ENCODE measurements around the gene MDFIC. TPM values are rescaled to one million over a fixed set of nuclear protein-coding genes. Genes with fewer than 3 reads are reported as not detected.

The MDFIC gene
- total and polyA plus RNA-seq, 2 of the 4 experiments (the other 2 are of a cell fraction) = 16.9 to 35.0 TPM

DNA sequence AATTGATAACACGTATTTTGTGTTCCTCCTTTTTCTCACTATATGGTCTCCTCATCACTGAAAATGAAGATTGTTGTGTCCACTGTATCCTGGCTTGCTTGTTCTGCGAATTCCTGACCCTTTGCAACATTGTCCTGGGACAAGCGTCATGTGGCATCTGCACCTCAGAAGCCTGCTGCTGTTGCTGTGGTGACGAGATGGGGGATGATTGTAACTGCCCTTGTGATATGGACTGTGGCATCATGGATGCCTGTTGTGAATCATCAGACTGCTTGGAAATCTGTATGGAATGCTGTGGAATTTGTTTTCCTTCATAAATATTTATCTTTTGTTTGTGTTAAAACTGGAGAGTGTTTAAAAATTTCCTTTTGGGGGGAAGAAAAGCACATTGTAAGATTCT, 93.7 kb downstream of the MDFIC start:
- ATAC-seq (ENCODE audit: low read depth) (peak; percentile 98), DNase-seq (peak; percentile 97)
- peak overlapping the region; percentile 16; the same call in 1 of the 3 replicates for H2BK15ac ChIP-seq (ENCODE audit: low read depth, low read length)
- no peak overlapping the region for H3K9ac ChIP-seq (ENCODE audit: low read depth, low read length)
- H3K23ac ChIP-seq (ENCODE audit: low read depth, low read length) = no peak overlapping the region
- peak overlapping the region; percentile 65; the same call in 1 of the 2 replicates for H4K91ac ChIP-seq (ENCODE audit: insufficient read depth, low read depth, low read length)
- no peaks in the 10 kb centered on the region for H3K27me3 ChIP-seq (ENCODE audit: control insufficient read depth, insufficient read depth, low read length)
- peak overlapping the region; percentile 47 for H2BK20ac ChIP-seq (ENCODE audit: low read depth, low read length)
- intact Hi-C loops (cut with micrococcal nuclease) = no loop called here
- WGBS, 2 experiments (ENCODE audit: extremely low coverage in 2 of 2, insufficient read length in 1 of 2) = 0% methylated on average over 1 of the region's 4 CpGs; no CpG with 5 or more reads in 1 of the 2 experiments
- no peaks in the 10 kb centered on the region for H4K20me1 ChIP-seq (ENCODE audit: insufficient read depth, low read length)
- peaks cover 5% of the 10 kb centered on the region for H3K4me1 ChIP-seq (ENCODE audit: control insufficient read depth, insufficient read depth, low read length)
- no peak overlapping the region for H3K4me3 ChIP-seq (ENCODE audit: insufficient read depth, low read depth, low read length)
- H2BK120ac ChIP-seq (ENCODE audit: low read depth, low read length) = peak overlapping the region; percentile 68
- peak overlapping the region; percentile 62 for H3K4ac ChIP-seq (ENCODE audit: low read depth, low read length)
- H4K5ac ChIP-seq (ENCODE audit: low read depth, low read length) = no peak overlapping the region; the same call in 1 of the 2 replicates
- H3K14ac ChIP-seq (replicated peaks; ENCODE audit: low read depth, low read length) = no peak overlapping the region
- H4K8ac ChIP-seq (ENCODE audit: low read depth in 2 of 2, low read length in 2 of 2) = peak overlapping the region in 1 of 2 experiments; percentile 68; a peak in 2 of 4 replicates
- dilution Hi-C loops (cut with HindIII; ENCODE audit: low sequenced_read_pairs, unreplicated experiment) = no loop called here
- in situ Hi-C loops (cut with MboI; ENCODE audit: low sequenced_read_pairs) = no loop called here
- no peak overlapping the region for H2AK5ac ChIP-seq (ENCODE audit: low read depth, low read length)
- no TSS peak for BruUV-seq (replicated peaks)
- H3K9me3 ChIP-seq (ENCODE audit: control insufficient read depth, insufficient read depth, low read length) = no peaks in the 10 kb centered on the region
- no peak overlapping the region for H2AK9ac ChIP-seq (replicated peaks; ENCODE audit: low read depth, low read length, poor library complexity)
- no peak overlapping the region for H3K56ac ChIP-seq (ENCODE audit: extremely low read depth, insufficient read depth, low read length)
- H3K9me1 ChIP-seq (ENCODE audit: insufficient read depth, low read length) = peaks cover 3% of the 10 kb centered on the region; the same call in 1 of the 2 replicates
- peak overlapping the region; percentile 8; the same call in 1 of the 2 replicates for H3K4me2 ChIP-seq (ENCODE audit: low read depth, low read length)
- peak overlapping the region; percentile 35 for H3K27ac ChIP-seq (ENCODE audit: insufficient read depth, low read length)
- peaks cover 3% of the 10 kb centered on the region for H3K36me3 ChIP-seq (ENCODE audit: control insufficient read depth, insufficient read depth, low read length)
- H3K18ac ChIP-seq (ENCODE audit: low read depth, low read length) = peak overlapping the region; percentile 1; the same call in 1 of the 2 replicates
- peak overlapping the region; percentile 42 for H2BK5ac ChIP-seq (ENCODE audit: low read depth, low read length, poor library complexity, severe bottlenecking)
- POLR2A ChIA-PET (ENCODE audit: unreplicated experiment) = no interaction called here
- peaks cover 6 to 15% of the 10 kb centered on the region in 2 experiments; a peak in 3 of 4 replicates for H3K79me1 ChIP-seq (ENCODE audit: low read depth in 1 of 2, low read length in 2 of 2)
- TF ChIP-seq SMC3 (IDR thresholded peaks at IDR 0.05; ENCODE audit: low read depth, low read length) (no peak), MAFK (IDR thresholded peaks at IDR 0.05; ENCODE audit: low read depth, low read length) (no peak), RCOR1 (IDR thresholded peaks at IDR 0.05; ENCODE audit: insufficient replicate concordance, low read length) (no peak), RAD21 (IDR thresholded peaks at IDR 0.05; ENCODE audit: low read length) (no peak), MAZ (IDR thresholded peaks at IDR 0.05; ENCODE audit: borderline replicate concordance, low read depth, low read length) (peak; percentile 38; the same call in 1 of the 2 replicates), BHLHE40 (IDR thresholded peaks at IDR 0.05; ENCODE audit: low read depth, low read length) (peak; percentile 58; the same call in 1 of the 2 replicates), FOS (IDR thresholded peaks at IDR 0.05; ENCODE audit: low read depth, low read length) (peak; percentile 78), MXI1 (IDR thresholded peaks at IDR 0.05; ENCODE audit: borderline replicate concordance, low read depth, low read length) (no peak), RFX5 (IDR thresholded peaks at IDR 0.05; ENCODE audit: low read depth, low read length) (no peak), CEBPB (IDR thresholded peaks at IDR 0.05; ENCODE audit: low read depth, low read length) (peak; percentile 79), NFE2L2 (IDR thresholded peaks at IDR 0.05; ENCODE audit: low read depth, low read length) (no peak), POLR2A (IDR thresholded peaks at IDR 0.05; ENCODE audit: low read depth, low read length) (no peak), CHD1 (IDR thresholded peaks at IDR 0.05; ENCODE audit: low read depth, low read length) (no peak)
- TF ChIP-seq, protein P1, sequence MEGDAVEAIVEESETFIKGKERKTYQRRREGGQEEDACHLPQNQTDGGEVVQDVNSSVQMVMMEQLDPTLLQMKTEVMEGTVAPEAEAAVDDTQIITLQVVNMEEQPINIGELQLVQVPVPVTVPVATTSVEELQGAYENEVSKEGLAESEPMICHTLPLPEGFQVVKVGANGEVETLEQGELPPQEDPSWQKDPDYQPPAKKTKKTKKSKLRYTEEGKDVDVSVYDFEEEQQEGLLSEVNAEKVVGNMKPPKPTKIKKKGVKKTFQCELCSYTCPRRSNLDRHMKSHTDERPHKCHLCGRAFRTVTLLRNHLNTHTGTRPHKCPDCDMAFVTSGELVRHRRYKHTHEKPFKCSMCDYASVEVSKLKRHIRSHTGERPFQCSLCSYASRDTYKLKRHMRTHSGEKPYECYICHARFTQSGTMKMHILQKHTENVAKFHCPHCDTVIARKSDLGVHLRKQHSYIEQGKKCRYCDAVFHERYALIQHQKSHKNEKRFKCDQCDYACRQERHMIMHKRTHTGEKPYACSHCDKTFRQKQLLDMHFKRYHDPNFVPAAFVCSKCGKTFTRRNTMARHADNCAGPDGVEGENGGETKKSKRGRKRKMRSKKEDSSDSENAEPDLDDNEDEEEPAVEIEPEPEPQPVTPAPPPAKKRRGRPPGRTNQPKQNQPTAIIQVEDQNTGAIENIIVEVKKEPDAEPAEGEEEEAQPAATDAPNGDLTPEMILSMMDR (conservative IDR thresholded peaks at IDR 0.05; ENCODE audit: low read depth, low read length) = no peak
- TF ChIP-seq, protein P2, sequence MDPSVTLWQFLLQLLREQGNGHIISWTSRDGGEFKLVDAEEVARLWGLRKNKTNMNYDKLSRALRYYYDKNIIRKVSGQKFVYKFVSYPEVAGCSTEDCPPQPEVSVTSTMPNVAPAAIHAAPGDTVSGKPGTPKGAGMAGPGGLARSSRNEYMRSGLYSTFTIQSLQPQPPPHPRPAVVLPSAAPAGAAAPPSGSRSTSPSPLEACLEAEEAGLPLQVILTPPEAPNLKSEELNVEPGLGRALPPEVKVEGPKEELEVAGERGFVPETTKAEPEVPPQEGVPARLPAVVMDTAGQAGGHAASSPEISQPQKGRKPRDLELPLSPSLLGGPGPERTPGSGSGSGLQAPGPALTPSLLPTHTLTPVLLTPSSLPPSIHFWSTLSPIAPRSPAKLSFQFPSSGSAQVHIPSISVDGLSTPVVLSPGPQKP (IDR thresholded peaks at IDR 0.05; ENCODE audit: borderline replicate concordance, low read depth, low read length) = no peak
- TF ChIP-seq, protein P3, sequence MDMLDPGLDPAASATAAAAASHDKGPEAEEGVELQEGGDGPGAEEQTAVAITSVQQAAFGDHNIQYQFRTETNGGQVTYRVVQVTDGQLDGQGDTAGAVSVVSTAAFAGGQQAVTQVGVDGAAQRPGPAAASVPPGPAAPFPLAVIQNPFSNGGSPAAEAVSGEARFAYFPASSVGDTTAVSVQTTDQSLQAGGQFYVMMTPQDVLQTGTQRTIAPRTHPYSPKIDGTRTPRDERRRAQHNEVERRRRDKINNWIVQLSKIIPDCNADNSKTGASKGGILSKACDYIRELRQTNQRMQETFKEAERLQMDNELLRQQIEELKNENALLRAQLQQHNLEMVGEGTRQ (IDR thresholded peaks at IDR 0.05; ENCODE audit: low read depth, low read length) = peak; percentile 79
- CTCF ChIA-PET = no interaction called here
- peak overlapping the region; percentile 56 for H2AFZ ChIP-seq (replicated peaks; ENCODE audit: low read length, poor library complexity)

Measured in IMR-90 (cell line).